ENCODE measurements around the gene TEX13C.
"Not testable (repeated sequence)": the region's sequence is repeated elsewhere in the genome, so short reads cannot be mapped to it uniquely, and the experiment has no call there.

Gene TEX13C

GRCh38 chrX:125319646-125320521 lies at the start of gene TEX13C:
Gene TEX13C (plus strand): TSS chrX:125319871. CDS start chrX:125320120, 249 bp downstream.
- no peak for DNase-seq

GRCh38 chrX:125287282-125287681 lies 32.4 kb upstream of the TEX13C start:
- DNase-seq: no peak

GRCh38 chrX:125288343-125288742 lies 31.3 kb upstream of the TEX13C start:
- DNase-seq: no peak

- DNase-seq: no peak
Observed at GRCh38 chrX:125289209-125289608, 30.5 kb upstream of the TEX13C start.

GRCh38 chrX:125289920-125290319 lies 29.8 kb upstream of the TEX13C start:
- no peak for DNase-seq

- no peak for DNase-seq
Observed at GRCh38 chrX:125291124-125291523, 28.5 kb upstream of the TEX13C start.

- no peak for DNase-seq
Observed at GRCh38 chrX:125293850-125294780, 25.6 kb upstream of the TEX13C start.

- DNase-seq: no peak
Observed at GRCh38 chrX:125295337-125295736, 24.3 kb upstream of the TEX13C start.

- no peak for DNase-seq
Observed at GRCh38 chrX:125298871-125299270, 20.8 kb upstream of the TEX13C start.

GRCh38 chrX:125306335-125306866 lies 13.3 kb upstream of the TEX13C start:
- DNase-seq: no peak

- no peak for DNase-seq
Observed at GRCh38 chrX:125308653-125309052, 11.0 kb upstream of the TEX13C start.

- not testable (repeated sequence) for DNase-seq
Observed at GRCh38 chrX:125319166-125319565, 505 bp upstream of the TEX13C start.

- DNase-seq: no peak
Observed at GRCh38 chrX:125322431-125322830, 2.8 kb downstream of the TEX13C start.

GRCh38 chrX:125326599-125326998 lies 6.9 kb downstream of the TEX13C start:
- DNase-seq: no peak

- no peak for DNase-seq
Observed at GRCh38 chrX:125327891-125328290, 8.2 kb downstream of the TEX13C start.

GRCh38 chrX:125333583-125333982 lies 13.9 kb downstream of the TEX13C start:
- DNase-seq: no peak

- DNase-seq: no peak
Observed at GRCh38 chrX:125340490-125340889, 20.8 kb downstream of the TEX13C start.

- DNase-seq: no peak
Observed at GRCh38 chrX:125374169-125374568, 54.5 kb downstream of the TEX13C start.
